ENCODE data around the gene BRD9.
A peak's percentile ranks its signal among the peaks of the same experiment; 100 is the strongest.

BRD9 gene

GRCh38 chr5:876398-877365 lies 15.9 kb downstream of the BRD9 start:
- no peak for DNase-seq

- DNase-seq: no peak
Observed at GRCh38 chr5:875931-876330, 16.7 kb downstream of the BRD9 start.

GRCh38 chr5:873328-873727 lies 19.3 kb downstream of the BRD9 start:
- DNase-seq: no peak

GRCh38 chr5:872301-872700 lies 20.3 kb downstream of the BRD9 start:
- DNase-seq: no peak

- DNase-seq: no peak
Observed at GRCh38 chr5:871596-872298, 20.9 kb downstream of the BRD9 start.

- DNase-seq: no peak
Observed at GRCh38 chr5:870956-871355, 21.6 kb downstream of the BRD9 start.

- no peak for DNase-seq
Observed at GRCh38 chr5:868428-869135, 24.0 kb downstream of the BRD9 start.

DNA sequence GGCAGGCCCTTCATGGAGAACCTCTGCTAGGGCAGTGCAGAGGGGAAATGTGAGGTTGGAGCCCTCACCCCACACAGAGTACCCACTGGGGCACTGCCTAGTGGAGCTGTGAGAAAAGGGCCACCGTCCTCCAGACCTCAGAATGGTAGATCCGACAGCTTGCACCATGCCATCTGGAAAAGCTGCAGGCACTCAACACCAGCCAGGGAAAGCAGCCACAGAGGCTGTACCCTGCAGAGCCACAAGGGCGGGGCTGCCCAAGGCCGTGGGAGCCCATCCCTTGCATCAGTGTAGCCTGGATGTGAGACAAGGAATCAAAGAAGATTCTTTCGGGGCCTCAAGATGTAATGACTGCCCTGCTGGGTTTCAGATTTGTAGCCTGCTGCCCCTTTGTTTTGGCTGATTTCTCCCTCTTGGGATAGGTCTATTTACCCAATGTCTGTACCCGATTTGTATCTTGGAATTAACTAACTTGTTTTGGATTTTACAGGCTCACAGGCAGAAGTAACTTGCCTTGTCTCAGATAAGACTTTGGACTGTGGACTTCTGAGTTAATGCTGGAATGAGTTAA lies 25.2 kb downstream of the BRD9 start:
- no peak for DNase-seq

- DNase-seq: no peak
Observed at GRCh38 chr5:865771-866170, 26.8 kb downstream of the BRD9 start.

DNA sequence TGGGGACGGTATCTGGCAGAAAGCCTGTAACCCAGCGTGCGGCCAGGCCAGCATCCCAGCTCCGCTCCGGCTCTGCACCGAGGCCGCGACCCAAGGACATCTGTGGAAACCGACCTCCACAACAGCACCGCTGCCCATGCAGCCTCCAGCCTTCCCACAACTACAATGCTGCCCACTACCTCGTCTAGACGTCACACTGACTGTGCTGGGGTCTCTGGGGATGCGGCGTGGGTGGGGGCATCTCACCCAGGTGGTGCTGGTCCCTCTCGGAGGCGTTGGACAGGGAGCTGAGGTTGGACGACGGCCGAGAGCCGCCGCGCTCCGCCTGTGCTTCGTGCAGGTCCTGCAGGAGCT lies 27.5 kb downstream of the BRD9 start:
- no peak for DNase-seq

- no peak for DNase-seq
Observed at GRCh38 chr5:864492-865167, 28.0 kb downstream of the BRD9 start.

- peak; percentile 64 for DNase-seq
Observed at GRCh38 chr5:863244-863805, 29.3 kb downstream of the BRD9 start.

DNA sequence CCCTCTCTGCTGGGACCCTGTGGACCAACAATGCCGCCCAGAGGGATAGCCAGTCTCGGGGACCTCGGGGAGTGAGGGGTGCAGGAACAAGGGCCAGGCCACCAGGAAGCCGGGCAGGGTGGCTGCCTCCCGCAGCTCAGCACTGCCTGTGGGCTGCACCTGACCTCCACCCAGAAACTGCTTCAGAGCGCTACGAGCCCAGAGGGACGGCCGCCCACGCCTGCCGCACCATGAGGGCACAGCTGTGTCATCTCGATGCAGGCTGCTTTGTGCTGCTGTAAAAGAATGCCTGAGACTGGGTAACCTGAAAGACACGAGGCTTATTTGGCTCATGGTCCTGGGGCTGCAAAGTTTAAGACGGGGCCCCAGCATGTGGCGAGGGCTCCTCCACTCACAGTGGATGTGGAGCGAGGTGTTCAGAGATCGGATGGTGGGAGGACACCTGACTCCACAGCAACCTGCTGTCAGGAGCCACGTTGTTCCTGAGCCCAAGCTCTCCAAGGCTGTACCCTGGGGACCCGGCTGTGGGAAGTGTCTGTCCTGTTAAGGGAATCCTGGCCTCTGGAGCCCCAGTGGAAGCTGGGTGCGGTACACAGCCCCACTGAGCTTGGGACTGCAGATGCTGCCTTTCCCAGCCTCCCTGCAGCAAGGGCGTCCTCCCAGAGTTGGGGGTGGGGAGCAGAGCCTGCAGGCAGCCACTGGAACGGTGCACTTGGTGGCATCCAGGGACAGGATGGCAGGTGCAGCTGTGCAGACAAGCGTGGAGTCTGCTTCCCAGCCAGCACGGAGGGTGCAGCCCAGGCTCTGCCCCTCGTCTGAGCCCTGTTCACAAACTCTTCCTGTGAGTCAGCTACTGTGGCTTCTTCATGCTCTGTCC lies 30.0 kb downstream of the BRD9 start:
- peak; percentile 94 for DNase-seq

DNA sequence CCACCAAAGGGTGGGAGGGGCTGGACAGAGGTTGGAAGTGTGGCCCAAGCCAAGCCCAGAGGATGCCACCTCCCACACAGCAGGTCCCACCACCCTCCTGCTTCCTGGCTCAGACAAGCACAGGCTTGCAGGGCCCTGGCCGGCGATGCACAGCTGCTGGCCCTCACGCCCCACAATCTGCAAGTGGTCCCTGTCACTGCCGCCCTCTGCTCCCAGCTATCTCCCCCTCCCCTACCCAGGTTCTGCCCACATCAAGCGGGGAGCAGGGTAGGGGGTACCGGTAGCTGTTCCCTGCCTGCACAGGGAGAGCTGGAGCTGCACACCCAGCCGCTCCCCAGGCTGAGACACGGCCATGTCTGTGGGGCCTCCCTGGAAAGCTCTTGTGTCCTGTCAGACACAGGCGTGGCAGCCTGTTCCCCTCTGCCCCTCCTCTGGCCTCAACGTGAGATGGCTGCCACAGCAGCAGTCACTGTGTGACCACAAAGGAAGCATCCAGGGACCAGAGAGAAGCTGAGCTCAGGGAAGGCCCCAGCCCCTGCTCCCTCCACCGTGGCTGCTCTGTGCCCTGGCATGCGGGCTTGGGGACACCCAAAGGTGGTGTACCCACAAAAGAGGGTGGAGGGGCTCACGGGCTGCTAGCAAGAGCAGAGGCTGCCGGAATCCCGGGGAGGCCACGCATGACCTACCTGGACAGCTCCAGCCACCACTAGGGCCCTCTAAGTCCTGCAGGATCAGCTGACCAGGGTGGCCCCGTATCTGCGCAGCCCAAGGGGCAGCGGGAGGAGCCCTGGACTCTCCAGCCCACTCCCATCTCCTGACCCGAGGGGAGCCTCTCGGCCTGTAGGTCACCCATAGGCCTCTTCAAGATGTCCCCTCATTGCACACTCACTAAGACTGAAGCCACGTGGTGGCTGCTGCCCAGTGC lies 30.9 kb downstream of the BRD9 start:
- DNase-seq: no peak

- no peak for DNase-seq
Observed at GRCh38 chr5:860506-861150, 32.0 kb downstream of the BRD9 start.

DNA sequence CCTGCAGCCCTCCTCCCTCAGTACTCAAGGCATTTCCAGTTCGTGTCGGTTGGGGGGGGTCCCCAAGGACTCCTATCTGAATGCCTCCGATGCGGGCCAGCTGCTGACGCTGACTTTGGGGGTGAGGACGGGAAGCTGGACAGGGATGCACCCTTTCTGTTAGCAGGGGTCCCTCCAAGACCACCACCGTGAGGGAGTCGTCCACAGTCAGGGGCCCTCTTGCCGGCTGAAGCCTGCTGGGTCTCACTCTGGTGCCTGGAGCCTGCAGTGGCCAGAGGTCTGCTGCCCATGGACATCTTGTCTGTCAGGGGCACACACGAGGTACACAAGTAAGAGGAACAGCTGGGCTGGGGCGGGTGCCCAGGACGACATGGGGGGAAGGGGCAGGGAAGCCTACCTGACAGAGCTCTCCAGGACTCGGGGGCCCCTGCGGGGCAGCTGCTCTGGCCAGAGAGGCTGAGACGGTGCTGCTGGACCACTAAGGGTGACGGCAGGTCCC lies 32.8 kb downstream of the BRD9 start:
- no peak for DNase-seq

GRCh38 chr5:859391-859790 lies 33.2 kb downstream of the BRD9 start:
- DNase-seq: no peak

DNA sequence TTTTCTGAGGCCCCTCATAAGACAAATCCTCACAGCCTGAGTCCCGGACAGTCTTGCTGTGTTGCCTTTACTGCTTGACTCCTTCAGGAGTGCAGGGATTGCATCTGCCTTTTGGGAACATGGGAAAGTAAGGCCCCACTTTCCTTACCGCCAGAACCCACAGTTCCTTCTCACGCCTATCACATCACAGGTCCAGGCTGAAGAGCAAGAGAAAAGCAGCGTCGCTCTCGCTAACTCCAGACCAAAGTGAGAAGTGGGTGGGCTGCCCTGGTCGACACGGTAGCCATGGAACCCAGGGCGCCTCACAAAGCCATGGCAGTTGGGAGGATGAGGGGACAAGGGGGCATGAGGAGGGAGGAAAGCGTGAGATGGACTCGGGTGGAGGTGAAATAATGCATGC lies 33.9 kb downstream of the BRD9 start:
- DNase-seq: no peak
